Loucy (cell line): ENCODE data around the gene SLC7A6OS.
A peak's percentile ranks its signal among the peaks of the same experiment; 100 is the strongest.

ENCODE experiments used
- H2AFZ ChIP-seq: fragments of 200-600 bp; sonication (generic); 2 replicates; pipeline ENCODE4 v1.6.0; 2016; ENCODE audit warnings: antibody characterized with exemption, mild to moderate bottlenecking, low read length, moderate library complexity
- H3F3A ChIP-seq: fragments of 200-600 bp; 2 replicates; pipeline ENCODE4 v1.6.0; 2016; ENCODE audit warnings: antibody characterized with exemption, low read depth, mild to moderate bottlenecking
- H3K27me3 ChIP-seq: fragments of 200-600 bp; sonication (generic); 2 replicates; pipeline ENCODE4 v1.6.1; 2014; ENCODE audit warnings: low read length, mild to moderate bottlenecking; ENCODE audit not compliant: insufficient read depth, poor library complexity, severe bottlenecking
- H3K36me3 ChIP-seq: fragments of 200-600 bp; sonication (generic); 2 replicates; pipeline ENCODE4 v1.6.1; 2016; ENCODE audit warnings: low read length; ENCODE audit not compliant: insufficient read depth
- H3K4me1 ChIP-seq: fragments of 200-600 bp; sonication (generic); 2 replicates; pipeline ENCODE4 v1.5.1; 2014; ENCODE audit warnings: low read length, mild to moderate bottlenecking; ENCODE audit not compliant: insufficient read depth, poor library complexity, severe bottlenecking
- H3K4me2 ChIP-seq: fragments of 200-600 bp; sonication (generic); 2 replicates; pipeline ENCODE4 v1.6.0; 2014; ENCODE audit warnings: antibody characterized with exemption, low read length, low read depth, mild to moderate bottlenecking; ENCODE audit not compliant: poor library complexity, severe bottlenecking
- H3K4me3 ChIP-seq: fragments of 200-600 bp; sonication (generic); 2 replicates; pipeline ENCODE4 v1.5.1; 2014; ENCODE audit warnings: low read length, mild to moderate bottlenecking, mixed read lengths; ENCODE audit not compliant: poor library complexity, severe bottlenecking
- H3K79me2 ChIP-seq: fragments of 200-600 bp; sonication (generic); 2 replicates; pipeline ENCODE4 v1.6.1; 2014; ENCODE audit warnings: low read length; ENCODE audit not compliant: insufficient read depth
- H3K9ac ChIP-seq: fragments of 200-600 bp; sonication (generic); 2 replicates; pipeline ENCODE4 v1.6.0; 2014; ENCODE audit warnings: mild to moderate bottlenecking, low read depth, low read length, moderate library complexity; ENCODE audit not compliant: poor library complexity, severe bottlenecking
- H3K9me2 ChIP-seq: fragments of 200-600 bp; sonication (generic); replicated peaks from 2 replicates; pipeline ENCODE4 v1.6.1; 2016; ENCODE audit warnings: low read depth, low read length, mixed read lengths
- H3K9me3 ChIP-seq: fragments of 200-600 bp; sonication (generic); 2 replicates; pipeline ENCODE4 v1.6.1; 2014; ENCODE audit warnings: mild to moderate bottlenecking, antibody characterized with exemption, low read length, low read depth; ENCODE audit not compliant: insufficient read depth
- H4K20me1 ChIP-seq: fragments of 200-600 bp; sonication (generic); 2 replicates; pipeline ENCODE4 v1.6.0; 2014; ENCODE audit warnings: antibody characterized with exemption, low read length, mild to moderate bottlenecking; ENCODE audit not compliant: insufficient read depth, poor library complexity, severe bottlenecking
- CTCF ChIP-seq: fragments of 200-600 bp; sonication (generic); conservative IDR thresholded peaks from 2 replicates; pipeline ENCODE4 v1.5.1; 2014; ENCODE audit warnings: mild to moderate bottlenecking, antibody characterized with exemption, low read length
- EZH2phosphoT487 ChIP-seq: fragments of 200-600 bp; IDR thresholded peaks from 2 replicates; pipeline ENCODE4 v1.6.1; 2018; ENCODE audit warnings: antibody characterized with exemption, mild to moderate bottlenecking, moderate library complexity, borderline replicate concordance

SLC7A6OS gene

GRCh38 chr16:68345351-68345810 is 34.6 kb upstream of the SLC7A6OS start:
- no peak overlapping the region for H2AFZ ChIP-seq
- H3K27me3 ChIP-seq = no peaks in the 10 kb centered on the region
- no peaks in the 10 kb centered on the region for H3K79me2 ChIP-seq
- no peak for TF ChIP-seq CTCF
- no peak for TF ChIP-seq EZH2phosphoT487
- no peaks in the 10 kb centered on the region for H4K20me1 ChIP-seq
- H3K36me3 ChIP-seq = peaks cover 31% of the 10 kb centered on the region; the same call in 1 of the 2 replicates
- H3K9me2 ChIP-seq = no peaks in the 10 kb centered on the region
- H3F3A ChIP-seq = no peaks in the 10 kb centered on the region
- H3K9ac ChIP-seq = no peak overlapping the region
- no peak overlapping the region for H3K4me3 ChIP-seq
- H3K4me1 ChIP-seq = peaks cover 42% of the 10 kb centered on the region
- no peaks in the 10 kb centered on the region for H3K9me3 ChIP-seq
- H3K4me2 ChIP-seq = peak overlapping the region; percentile 25

- Histone ChIP-seq H3K27me3 (no peaks in the 10 kb centered on the region), H4K20me1 (no peaks in the 10 kb centered on the region), H3K4me2 (no peak overlapping the region), H3K4me1 (peaks cover 42% of the 10 kb centered on the region), H2AFZ (no peak overlapping the region), H3K9ac (no peak overlapping the region), H3K9me2 (no peaks in the 10 kb centered on the region), H3F3A (no peaks in the 10 kb centered on the region), H3K36me3 (peaks cover 31% of the 10 kb centered on the region; the same call in 1 of the 2 replicates), H3K79me2 (no peaks in the 10 kb centered on the region), H3K4me3 (no peak overlapping the region), H3K9me3 (no peaks in the 10 kb centered on the region)
- TF ChIP-seq EZH2phosphoT487 (no peak), CTCF (no peak)
Observed at GRCh38 chr16:68344252-68344651, 33.5 kb upstream of the SLC7A6OS start.

- Histone ChIP-seq H3K4me1 (peaks cover 39% of the 10 kb centered on the region), H3K79me2 (no peaks in the 10 kb centered on the region), H3K9me2 (no peaks in the 10 kb centered on the region), H3K27me3 (no peaks in the 10 kb centered on the region), H3F3A (no peaks in the 10 kb centered on the region), H3K4me2 (no peak overlapping the region), H3K4me3 (no peak overlapping the region), H3K36me3 (peaks cover 35% of the 10 kb centered on the region; the same call in 1 of the 2 replicates), H4K20me1 (no peaks in the 10 kb centered on the region), H3K9ac (no peak overlapping the region), H3K9me3 (no peaks in the 10 kb centered on the region), H2AFZ (no peak overlapping the region)
- no peak for TF ChIP-seq CTCF
- TF ChIP-seq EZH2phosphoT487 = no peak
Observed at GRCh38 chr16:68343137-68343536, 32.4 kb upstream of the SLC7A6OS start.
